ENCODE measurements around the gene CSTA. TPM values are rescaled to one million over a fixed set of nuclear protein-coding genes. Genes with fewer than 3 reads are reported as not detected.
"Not testable (repeated sequence)": the region's sequence is repeated elsewhere in the genome, so short reads cannot be mapped to it uniquely, and the experiment has no call there.

The CSTA gene
- total RNA-seq, 2 experiments from 2014 or later: not detected

DNA sequence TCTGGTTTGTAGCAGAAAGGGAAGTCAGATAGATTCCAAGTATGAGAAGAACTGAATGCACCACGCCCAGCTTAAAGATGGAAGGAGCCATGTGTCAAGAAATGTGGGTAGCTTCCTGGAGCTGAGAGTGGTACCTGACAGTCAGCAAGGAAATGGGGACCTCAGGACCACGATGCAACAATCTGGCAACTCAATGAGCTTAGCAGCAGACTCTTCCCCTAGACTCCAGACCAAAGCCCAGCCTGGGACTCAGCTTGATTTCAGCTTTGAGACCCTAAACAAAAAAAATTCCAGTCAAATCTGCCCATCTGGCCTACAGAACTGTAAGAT lies 33.6 kb downstream of the CSTA start:
- no peak for DNase-seq
- H3K4me1 Mint-ChIP-seq (ENCODE audit: low read depth): no peaks in the 10 kb centered on the region
- ChIA-PET POLR2A (interaction anchor here (0.6 kb wide), 1 partner anchor 11 kb away, joined by 3 read pairs; no protein-coding TSS in a partner anchor), CTCF (no interaction called here)
- no peaks in the 10 kb centered on the region for H3K9me3 Mint-ChIP-seq
- no peaks in the 10 kb centered on the region for H3K27me3 Mint-ChIP-seq
- intact Hi-C loops (cut with micrococcal nuclease): no loop called here
- H3K36me3 Mint-ChIP-seq: peaks cover 16% of the 10 kb centered on the region
- H3K4me3 Mint-ChIP-seq: no peak overlapping the region
- peak overlapping the region; percentile 21 for H3K27ac Mint-ChIP-seq

DNA sequence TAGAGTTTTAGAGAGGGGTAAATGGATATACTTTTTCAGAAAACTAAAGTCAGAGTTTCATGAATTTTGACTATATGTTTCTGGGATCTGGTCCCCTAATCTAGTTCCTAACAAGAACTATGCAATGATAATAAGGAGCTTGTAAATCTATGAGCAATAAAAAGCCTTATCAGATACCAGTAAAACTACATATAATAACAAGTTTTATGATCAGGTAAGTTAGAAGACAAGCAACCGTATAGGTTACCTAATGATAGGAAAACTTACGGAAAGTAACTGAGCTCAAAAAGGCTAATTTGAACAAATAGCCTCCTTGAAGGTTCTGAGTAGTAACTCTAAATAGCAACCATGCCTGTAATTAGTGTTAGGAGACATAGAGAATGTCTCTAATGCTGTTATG lies 37.0 kb downstream of the CSTA start:
- Mint-ChIP-seq H3K27me3 (no peaks in the 10 kb centered on the region), H3K36me3 (peaks cover 28% of the 10 kb centered on the region), H3K27ac (no peak overlapping the region), H3K9me3 (no peaks in the 10 kb centered on the region), H3K4me3 (no peak overlapping the region), H3K4me1 (ENCODE audit: low read depth) (peaks cover 22% of the 10 kb centered on the region)
- no peak for DNase-seq
- ChIA-PET POLR2A (no interaction called here), CTCF (no interaction called here)
- intact Hi-C loops (cut with micrococcal nuclease): no loop called here

DNA sequence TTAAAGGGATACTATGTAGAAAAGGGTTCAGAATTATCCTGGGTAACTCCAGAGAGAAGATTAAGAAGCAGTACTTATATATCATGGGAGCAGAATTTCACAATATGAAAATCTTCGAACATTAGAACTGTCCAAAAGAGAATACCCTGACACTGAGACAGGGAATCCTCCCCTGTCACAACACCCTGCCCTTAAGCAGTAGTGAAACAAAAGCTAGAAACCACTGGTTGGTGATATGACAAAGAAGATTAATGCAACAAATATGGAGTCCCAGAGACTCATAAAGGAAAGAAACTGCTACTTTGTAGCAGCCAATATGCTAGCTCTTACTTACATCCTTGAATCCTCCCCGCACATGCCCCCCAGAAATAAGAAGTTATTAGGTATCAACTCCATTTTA lies 39.4 kb downstream of the CSTA start:
- CTCF ChIA-PET: interaction anchor here (1.1 to 1.9 kb wide), 2 partner anchors 20 to 28 kb away, joined by 3 to 6 read pairs; partner anchors contain the start of gene FAM162A
- Mint-ChIP-seq H3K27me3 (no peaks in the 10 kb centered on the region), H3K27ac (peak overlapping the region; percentile 94), H3K36me3 (peaks cover 28% of the 10 kb centered on the region), H3K9me3 (no peaks in the 10 kb centered on the region), H3K4me1 (ENCODE audit: low read depth) (peaks cover 26% of the 10 kb centered on the region), H3K4me3 (no peak overlapping the region)
- no peak for DNase-seq
- intact Hi-C loops (cut with micrococcal nuclease): loop anchor here (2.0 kb wide), 1 partner anchor 818 kb away; no protein-coding TSS in a partner anchor
- POLR2A ChIA-PET: interaction anchor here (1.2 to 1.6 kb wide), 2 partner anchors 18 to 263 kb away, joined by 5 to 6 read pairs; partner anchors contain the start of gene MIX23

DNA sequence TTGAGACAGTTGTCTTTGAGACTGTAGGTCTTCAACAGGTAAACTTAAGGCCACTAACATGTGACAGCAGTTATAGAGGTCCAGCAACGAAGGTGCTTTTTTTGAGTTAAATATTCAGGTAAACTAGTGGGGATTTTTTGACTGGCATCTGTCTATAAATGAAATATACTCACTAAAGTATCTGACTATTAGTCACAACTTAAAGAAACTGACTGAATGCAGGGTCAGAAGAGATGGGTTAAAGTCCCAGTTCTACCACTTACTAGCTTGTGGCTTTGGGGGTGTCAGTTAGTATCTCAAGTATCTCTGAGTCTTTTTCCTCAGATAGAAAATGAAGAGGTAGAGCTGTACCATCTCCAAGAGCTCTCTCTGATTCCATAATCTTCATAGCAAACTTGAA lies 40.0 kb downstream of the CSTA start:
- no peak for DNase-seq
- peaks cover 29% of the 10 kb centered on the region for H3K36me3 Mint-ChIP-seq

DNA sequence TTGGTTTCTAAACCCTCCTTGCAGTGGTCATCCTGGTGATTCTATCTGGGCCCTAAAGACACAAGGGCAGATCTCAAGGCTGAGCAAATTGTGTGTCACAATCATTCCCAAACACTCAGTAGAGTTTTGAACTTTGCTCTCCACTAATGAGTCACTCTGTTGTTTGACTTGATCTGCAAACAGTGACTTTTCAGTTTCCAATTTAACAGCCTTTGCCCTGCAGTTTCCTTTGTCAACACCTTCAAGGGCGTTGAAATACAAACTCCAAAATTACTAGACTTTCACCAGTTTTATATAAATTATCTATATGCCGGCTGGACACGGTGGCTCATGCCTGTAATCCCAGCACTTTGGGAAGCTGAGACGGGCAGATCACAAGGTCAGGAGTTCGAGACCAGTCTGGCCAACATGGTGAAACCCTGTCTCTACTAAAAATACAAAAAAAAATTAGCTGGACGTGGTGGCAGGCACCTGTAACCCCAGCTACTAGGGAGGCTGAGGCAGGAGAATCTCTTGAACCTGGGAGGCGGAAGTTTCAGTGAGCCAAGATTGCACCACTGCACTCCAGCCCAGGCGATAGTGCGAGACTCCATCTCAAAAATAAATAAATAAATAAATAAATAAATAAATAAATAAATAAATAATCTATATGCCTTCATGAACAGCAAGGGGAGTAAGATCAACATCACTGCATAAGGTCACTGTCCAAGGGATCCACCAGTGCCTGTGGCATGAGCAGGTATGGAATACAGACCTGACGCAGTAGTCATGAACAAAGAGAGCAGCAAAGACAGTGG lies 40.7 kb downstream of the CSTA start:
- intact Hi-C loops (cut with micrococcal nuclease): loop anchor here (1.0 to 5.0 kb wide), 8 partner anchors 19 to 819 kb away; partner anchors contain the start of gene FAM162A
- not testable (repeated sequence) for H3K9me3 Mint-ChIP-seq, DNase-seq, H3K27me3 Mint-ChIP-seq
- H3K36me3 Mint-ChIP-seq: peaks cover 27% of the 10 kb centered on the region
- ChIA-PET POLR2A (interaction anchor here (1.0 to 1.8 kb wide), 5 partner anchors 17 to 265 kb away, joined by 3 to 6 read pairs (median 5); partner anchors contain the start of genes FAM162A and MIX23), CTCF (interaction anchor here (1.9 kb wide), 1 partner anchor 18 kb away, joined by 6 read pairs; the partner anchor contains the start of gene FAM162A)
- peak overlapping the region; percentile 39 for H3K4me3 Mint-ChIP-seq
- H3K27ac Mint-ChIP-seq: peak overlapping the region; percentile 94
- H3K4me1 Mint-ChIP-seq (ENCODE audit: low read depth): peaks cover 26% of the 10 kb centered on the region

More for the DNA sequence above, 40.0 kb downstream of the CSTA start:
- no peaks in the 10 kb centered on the region for H3K9me3 Mint-ChIP-seq
- H3K4me3 Mint-ChIP-seq: no peak overlapping the region
- intact Hi-C loops (cut with micrococcal nuclease): loop anchor here (1.0 to 5.0 kb wide), 8 partner anchors 19 to 818 kb away; partner anchors contain the start of gene FAM162A
- H3K27ac Mint-ChIP-seq: peak overlapping the region; percentile 94
- ChIA-PET POLR2A (interaction anchor here (1.2 to 1.8 kb wide), 4 partner anchors 18 to 264 kb away, joined by 3 to 6 read pairs (median 6); partner anchors contain the start of genes FAM162A and MIX23), CTCF (interaction anchor here (1.1 to 1.9 kb wide), 2 partner anchors 19 to 28 kb away, joined by 3 to 6 read pairs; partner anchors contain the start of gene FAM162A)
- H3K27me3 Mint-ChIP-seq: no peaks in the 10 kb centered on the region
- H3K4me1 Mint-ChIP-seq (ENCODE audit: low read depth): peaks cover 26% of the 10 kb centered on the region

DNA sequence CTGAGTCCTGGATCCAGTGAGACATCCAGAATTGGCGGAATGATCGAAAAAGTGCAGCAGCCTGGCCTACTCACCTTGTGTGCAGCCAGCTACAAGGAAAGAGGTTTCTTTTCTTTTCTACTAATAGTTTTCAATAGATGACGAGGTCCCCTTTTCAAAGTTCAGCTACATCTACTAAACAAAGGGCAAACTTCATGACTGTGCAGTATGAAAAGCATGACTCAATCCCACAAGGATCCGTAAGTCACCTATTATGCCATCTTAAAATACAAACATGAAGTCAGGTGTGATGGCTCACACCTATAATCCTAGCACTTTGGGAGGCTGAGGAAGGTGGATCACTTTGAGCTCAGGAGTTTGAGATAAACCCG lies 41.3 kb downstream of the CSTA start:
- intact Hi-C loops (cut with micrococcal nuclease): loop anchor here (5.0 kb wide), 3 partner anchors 109 to 629 kb away; no protein-coding TSS in a partner anchor
- Mint-ChIP-seq H3K4me3 (no peak overlapping the region), H3K27me3 (no peaks in the 10 kb centered on the region), H3K27ac (peak overlapping the region; percentile 4), H3K36me3 (peaks cover 25% of the 10 kb centered on the region), H3K4me1 (ENCODE audit: low read depth) (peaks cover 26% of the 10 kb centered on the region), H3K9me3 (no peaks in the 10 kb centered on the region)
- CTCF ChIA-PET: no interaction called here
- POLR2A ChIA-PET: interaction anchor here (1.0 to 1.8 kb wide), 2 partner anchors 16 to 18 kb away, joined by 4 to 6 read pairs; partner anchors contain the start of genes FAM162A and MIX23
- DNase-seq: no peak

DNA sequence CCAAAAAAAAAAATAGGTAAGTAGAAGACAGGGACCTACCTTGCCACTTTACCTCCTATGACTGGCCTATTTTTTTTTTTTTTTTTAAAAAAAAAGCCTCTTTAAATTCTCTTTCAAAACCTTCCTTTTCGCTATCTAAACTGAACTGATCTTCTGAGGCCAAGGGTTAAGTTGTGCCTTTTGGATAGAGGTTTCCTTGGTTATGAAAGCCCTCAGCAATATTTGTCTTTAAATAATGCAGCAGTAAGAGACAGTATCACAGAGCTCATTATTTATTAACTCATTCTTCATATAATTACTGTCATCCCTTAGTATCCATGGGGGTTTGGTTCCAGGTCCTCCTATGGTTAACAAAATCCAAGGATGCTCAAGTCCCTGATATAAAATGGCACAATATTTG lies 49.0 kb downstream of the CSTA start:
- Mint-ChIP-seq H3K4me3 (no peak overlapping the region), H3K27ac (no peak overlapping the region), H3K27me3 (no peaks in the 10 kb centered on the region), H3K36me3 (peaks cover 23% of the 10 kb centered on the region), H3K4me1 (ENCODE audit: low read depth) (peaks cover 17% of the 10 kb centered on the region), H3K9me3 (no peaks in the 10 kb centered on the region)
- no peak for DNase-seq
- POLR2A ChIA-PET: no interaction called here
- CTCF ChIA-PET: no interaction called here
- intact Hi-C loops (cut with micrococcal nuclease): no loop called here

DNA sequence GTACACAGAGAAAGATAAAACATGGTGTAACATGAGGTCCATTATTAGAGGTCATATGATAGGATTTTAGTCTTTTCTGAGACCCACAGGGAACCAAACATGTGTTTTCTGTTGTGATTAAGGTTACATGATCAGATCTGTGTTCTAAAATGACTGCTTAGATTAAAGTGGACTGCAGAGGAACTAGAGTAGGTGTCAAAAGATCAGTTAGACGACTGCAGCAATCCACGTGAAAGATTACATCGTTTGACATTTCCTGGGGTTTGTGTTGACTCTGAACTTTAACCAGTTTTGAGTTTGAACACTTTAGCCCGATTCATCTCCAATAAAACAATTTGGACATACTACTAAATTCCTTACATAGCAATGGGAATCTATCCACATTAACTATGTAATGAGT lies 52.9 kb downstream of the CSTA start:
- peaks cover 44% of the 10 kb centered on the region for H3K4me1 Mint-ChIP-seq (ENCODE audit: low read depth)
- ChIA-PET POLR2A (no interaction called here), CTCF (no interaction called here)
- no peaks in the 10 kb centered on the region for H3K27me3 Mint-ChIP-seq
- no peaks in the 10 kb centered on the region for H3K9me3 Mint-ChIP-seq
- no peak for DNase-seq
- H3K4me3 Mint-ChIP-seq: no peak overlapping the region
- peak overlapping the region; percentile 69 for H3K27ac Mint-ChIP-seq
- intact Hi-C loops (cut with micrococcal nuclease): no loop called here
- peaks cover 22% of the 10 kb centered on the region for H3K36me3 Mint-ChIP-seq

DNA sequence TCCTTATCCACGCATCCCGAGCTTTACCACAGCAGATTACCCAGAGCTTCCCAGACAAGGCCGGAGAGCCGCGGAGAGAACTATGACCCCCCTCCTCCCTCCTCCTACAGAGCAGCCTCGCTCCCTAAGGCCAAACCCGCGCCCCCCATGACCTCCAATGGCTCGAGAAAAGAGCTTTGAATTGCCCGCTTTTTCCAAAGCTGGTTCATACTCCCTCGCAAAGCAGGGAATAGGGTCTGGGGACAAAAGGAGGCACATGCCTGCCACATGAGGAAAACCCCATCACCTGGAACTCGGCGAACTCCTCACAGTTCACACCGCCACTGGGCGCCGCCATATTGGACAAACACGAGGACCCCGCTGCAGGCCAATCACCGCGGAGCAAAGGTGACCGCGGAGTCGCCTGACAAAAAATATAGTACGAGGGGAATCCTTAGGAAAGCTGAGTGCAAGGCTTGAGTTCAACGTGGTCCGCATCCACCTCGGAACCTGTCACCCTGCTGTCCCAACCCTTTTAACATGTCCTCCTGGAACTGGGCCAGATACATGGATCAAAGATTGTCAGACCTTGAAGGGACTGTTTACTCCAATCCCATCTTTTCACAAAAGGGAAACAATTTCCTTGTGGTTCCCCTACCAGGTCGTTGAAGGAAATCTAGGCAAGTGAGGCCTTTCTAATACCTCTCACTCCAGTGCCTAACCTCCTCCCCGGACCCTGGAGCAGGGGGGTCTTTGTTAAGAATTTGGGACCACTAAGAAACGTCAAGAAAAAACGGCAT lies 58.0 kb downstream of the CSTA start, which contains the start of gene MIX23:
Gene MIX23, minus strand, starts transcription at position 344 of the 779 bp plus-strand sequence. Its CDS starts 7 bp downstream, at position 337.
- peak within 1 kb of the TSS; percentile 94 for H3K4me3 Mint-ChIP-seq
- no peaks in the 10 kb centered on the region for H3K27me3 Mint-ChIP-seq
- peaks cover 14% of the 10 kb centered on the region for H3K36me3 Mint-ChIP-seq
- POLR2A ChIA-PET: interaction anchor here (0.6 to 2.7 kb wide), 6 partner anchors 10 to 486 kb away, joined by 3 to 27 read pairs (median 4); partner anchors contain the start of genes KPNA1 and WDR5B
- no peaks in the 10 kb centered on the region for H3K9me3 Mint-ChIP-seq
- DNase-seq: peak; percentile 93
- intact Hi-C loops (cut with micrococcal nuclease): loop anchor here (1.0 to 10.0 kb wide), 6 partner anchors 236 to 819 kb away; partner anchors contain the start of genes HCLS1, HSPBAP1, SEC22A and SEMA5B
- peaks cover 62% of the 10 kb centered on the region for H3K4me1 Mint-ChIP-seq (ENCODE audit: low read depth)
- CTCF ChIA-PET: interaction anchor here (1.1 to 3.2 kb wide), 6 partner anchors 10 to 297 kb away, joined by 4 to 28 read pairs (median 9); partner anchors contain the start of genes PARP14 and WDR5B
- peak within 1 kb of the TSS; percentile 92 for H3K27ac Mint-ChIP-seq

DNA sequence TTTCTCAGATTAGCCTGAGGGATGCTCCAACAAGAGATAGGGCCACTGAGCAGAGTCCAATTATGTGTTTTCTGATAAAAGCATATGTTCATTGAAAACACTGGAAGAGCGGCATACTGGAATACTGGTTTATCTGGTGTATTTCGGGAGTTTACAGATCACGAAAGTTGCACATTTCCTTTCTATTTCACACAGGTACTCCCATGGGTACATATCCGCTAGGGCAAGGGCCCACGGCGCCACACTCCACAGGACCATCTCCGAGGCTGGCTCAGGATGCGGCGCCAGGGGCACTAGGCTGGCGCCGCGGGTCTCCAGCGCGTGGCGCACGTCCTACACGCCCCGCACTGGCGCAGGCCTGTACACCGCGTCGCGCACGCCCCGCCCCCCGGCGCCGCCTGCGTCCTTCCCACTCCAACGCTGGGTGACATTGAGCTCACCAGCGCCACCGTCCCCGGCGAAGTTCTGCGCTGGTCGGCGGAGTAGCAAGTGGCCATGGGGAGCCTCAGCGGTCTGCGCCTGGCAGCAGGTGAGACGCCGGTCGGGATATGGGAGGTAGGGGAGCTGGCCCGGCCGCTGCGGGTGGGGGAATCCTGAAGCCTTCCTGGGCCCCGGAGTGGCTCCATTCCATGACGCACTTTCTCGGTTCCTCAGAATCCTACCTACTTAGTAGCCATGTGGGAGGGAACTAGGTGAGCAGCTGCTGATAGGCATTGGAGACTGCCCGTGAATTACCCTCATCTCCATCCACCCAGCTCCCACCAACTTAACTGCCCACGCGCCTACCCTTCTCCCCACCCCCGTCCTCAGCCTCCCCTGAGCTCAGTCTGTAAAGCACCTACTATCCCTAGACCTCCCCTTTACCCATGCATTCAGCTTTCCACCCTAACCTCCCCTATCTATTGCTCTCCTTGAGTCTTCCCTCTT lies 59.0 kb downstream of the CSTA start, which contains the start of gene FAM162A:
Gene FAM162A, plus strand, starts transcription at position 412 of the 927 bp plus-strand sequence. Its CDS starts 84 bp downstream, at position 496.
- Mint-ChIP-seq H3K9me3 (no peaks in the 10 kb centered on the region), H3K36me3 (peaks cover 14% of the 10 kb centered on the region), H3K4me3 (peak within 1 kb of the TSS; percentile 94), H3K4me1 (ENCODE audit: low read depth) (peaks cover 60% of the 10 kb centered on the region), H3K27ac (peak within 1 kb of the TSS; percentile 92), H3K27me3 (no peaks in the 10 kb centered on the region)
- intact Hi-C loops (cut with micrococcal nuclease): loop anchor here (1.0 to 10.0 kb wide), 11 partner anchors 19 to 838 kb away; partner anchors contain the start of genes HCLS1, HSPBAP1, KPNA1 and PARP14
- ChIA-PET CTCF (interaction anchor here (0.6 to 3.2 kb wide), 22 partner anchors 9 to 837 kb away, joined by 3 to 28 read pairs (median 4); partner anchors contain the start of genes DTX3L, PARP14, PARP9 and WDR5B), POLR2A (interaction anchor here (0.5 to 2.7 kb wide), 14 partner anchors 9 to 724 kb away, joined by 3 to 27 read pairs (median 4); partner anchors contain the start of genes HSPBAP1, KPNA1 and WDR5B)
- DNase-seq: peak; percentile 95

Data from activated CD4-positive, alpha-beta memory T cell treated with anti-CD3 and anti-CD28 coated beads for 36 hours (primary cell).